GM12891 (cell line): ENCODE measurements around the gene MDFI.

ENCODE experiments used
- DNase-seq: peaks from one replicate; pipeline ENCODE4 v3.0.0; 2011; ENCODE audit warnings: low spot score; ENCODE audit not compliant: insufficient read length
- FAIRE-seq: peaks from 2 replicates; lab custom pipeline; 2011; peaks lifted over from hg19 to GRCh38; lab: Jason Lieb, UNC
- PAX5 ChIP-seq: IDR thresholded peaks from 2 replicates; pipeline ENCODE4 v1.6.1; 2011; ENCODE audit warnings: low read length, moderate library complexity, mild to moderate bottlenecking; ENCODE audit not compliant: insufficient read depth, severe bottlenecking
- POLR2A ChIP-seq: IDR thresholded peaks from 2 replicates; pipeline ENCODE4 v1.6.1; 2011; ENCODE audit warnings: low read depth, low read length, control low read depth
- POLR2AphosphoS5 ChIP-seq: IDR thresholded peaks from 2 replicates; pipeline ENCODE4 v1.6.1; 2011; ENCODE audit warnings: low read depth, low read length, control low read depth
- POU2F2 ChIP-seq: IDR thresholded peaks from 2 replicates; pipeline ENCODE4 v1.6.1; 2011; ENCODE audit warnings: low read depth, mild to moderate bottlenecking, control low read depth, low read length, moderate library complexity
- SPI1 ChIP-seq: IDR thresholded peaks from 2 replicates; pipeline ENCODE4 v1.6.1; 2011; ENCODE audit warnings: low read depth, low read length, control low read depth
- TAF1 ChIP-seq: IDR thresholded peaks from 2 replicates; pipeline ENCODE4 v1.6.1; 2011; ENCODE audit warnings: low read depth, low read length, control low read depth

The MDFI gene

GRCh38 chr6:41668968-41669367 is 30.7 kb downstream of the MDFI start:
- no peak for DNase-seq
- no peak for FAIRE-seq
- TF ChIP-seq POU2F2 (no peak), POLR2AphosphoS5 (no peak), POLR2A (no peak), SPI1 (no peak), PAX5 (no peak), TAF1 (no peak)

DNA sequence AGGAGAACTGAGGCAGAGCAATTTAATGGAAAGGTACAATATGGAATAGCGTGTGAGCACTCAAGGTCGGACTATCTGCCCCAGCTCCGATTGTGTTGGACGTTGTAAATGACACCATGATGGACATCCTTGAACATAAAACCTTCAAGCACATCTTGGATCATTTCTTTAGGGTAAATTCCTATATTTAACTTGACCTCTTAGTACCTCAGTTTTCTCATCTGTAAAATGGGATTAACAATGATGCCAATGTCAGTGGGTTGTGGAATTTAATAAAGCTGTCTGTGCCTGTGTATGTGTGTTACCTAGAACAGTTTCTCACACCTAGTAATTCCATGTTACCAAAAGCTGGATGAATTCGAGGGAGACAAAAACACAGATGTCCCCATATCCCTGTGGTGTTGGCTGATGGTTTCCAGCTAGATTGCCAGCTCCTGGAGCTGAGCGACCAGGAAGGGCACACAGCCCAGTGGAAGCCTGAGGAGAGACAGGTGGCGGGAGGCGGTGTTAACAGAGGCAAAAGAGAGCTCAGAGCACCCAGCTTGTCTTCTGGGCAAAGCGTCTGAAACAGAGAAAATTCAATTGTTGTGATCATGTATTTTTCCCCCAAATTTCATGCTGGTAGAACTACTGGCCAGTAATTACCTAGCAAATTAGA is 32.6 kb downstream of the MDFI start:
- FAIRE-seq (no peak), DNase-seq (no peak)
- TF ChIP-seq POLR2AphosphoS5 (no peak), PAX5 (no peak), POU2F2 (no peak), POLR2A (no peak), TAF1 (no peak), SPI1 (no peak)

GRCh38 chr6:41671376-41671775 is 33.1 kb downstream of the MDFI start:
- TF ChIP-seq PAX5 (no peak), TAF1 (no peak), POLR2A (no peak), SPI1 (no peak), POU2F2 (no peak), POLR2AphosphoS5 (no peak)
- DNase-seq (no peak), FAIRE-seq (no peak)

DNA sequence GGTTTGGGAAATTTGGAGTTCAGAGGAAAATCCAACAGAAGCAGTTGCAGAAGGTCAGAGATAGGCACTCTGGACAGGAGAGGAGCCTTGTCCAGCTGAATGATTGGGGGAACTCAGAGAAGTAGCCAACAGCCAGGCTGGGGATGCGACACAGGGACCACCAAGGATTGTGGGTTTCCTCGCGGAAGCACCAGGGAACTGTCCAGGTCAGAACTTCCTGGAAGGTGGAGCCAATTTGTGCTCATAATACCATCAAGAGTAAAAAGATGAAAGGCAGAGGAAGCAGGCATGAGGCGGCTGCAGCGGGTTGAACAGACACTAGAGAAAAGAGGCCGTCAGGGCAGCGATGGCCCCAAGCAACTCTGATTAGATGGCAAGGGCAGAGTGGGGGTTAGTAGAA is 33.7 kb downstream of the MDFI start:
- TF ChIP-seq SPI1 (no peak), POLR2A (no peak), PAX5 (no peak)
- FAIRE-seq = no peak
- no peak for DNase-seq

DNA sequence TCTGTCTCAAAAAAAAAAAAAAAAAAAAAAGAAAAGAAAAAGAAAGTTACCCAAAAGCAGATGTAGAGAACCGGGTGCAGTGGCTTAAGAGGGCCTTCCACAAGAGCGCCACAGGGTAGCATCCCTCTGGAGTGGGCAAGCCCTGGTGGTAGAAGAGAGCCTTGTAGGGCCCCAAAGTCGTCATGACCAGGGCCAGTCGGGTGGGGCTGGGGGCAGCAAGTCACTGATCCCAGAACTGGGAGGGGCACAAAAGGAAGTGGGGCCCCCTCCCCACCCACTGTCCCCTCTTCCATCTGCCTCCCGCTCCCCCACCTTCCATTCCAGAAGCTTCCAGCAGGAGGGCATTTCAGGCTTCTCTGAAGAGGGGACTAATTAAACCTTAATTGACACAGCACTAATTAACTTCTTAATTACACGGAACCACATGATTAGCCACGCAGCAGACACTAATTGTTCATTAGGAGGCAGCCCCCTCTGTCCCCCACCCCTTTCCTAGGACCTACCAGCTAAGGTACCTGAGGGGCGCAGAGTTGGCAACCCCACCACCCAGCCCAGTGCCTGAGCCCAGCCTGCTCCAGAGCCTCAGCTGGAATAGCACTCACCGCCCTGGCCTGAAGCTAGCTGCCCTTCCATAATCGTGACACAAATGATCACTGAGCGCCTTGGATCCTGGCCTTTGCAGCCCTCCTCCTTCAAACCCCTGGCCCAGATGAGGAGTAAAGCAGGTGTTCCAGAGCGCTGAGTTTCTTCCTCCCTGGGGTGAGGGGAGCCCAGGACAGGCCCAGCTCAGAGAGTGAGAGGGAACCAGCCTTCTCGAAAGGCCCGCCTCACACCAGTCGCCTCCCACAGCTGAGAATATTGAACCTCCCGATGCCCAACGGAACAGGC is 34.8 kb downstream of the MDFI start:
- DNase-seq (no peak), FAIRE-seq (no peak)
- TF ChIP-seq POLR2AphosphoS5 (no peak), POLR2A (no peak), POU2F2 (no peak), SPI1 (no peak), PAX5 (no peak), TAF1 (no peak)

- TF ChIP-seq PAX5 = no peak
- TF ChIP-seq SPI1 = no peak
- no peak for TF ChIP-seq POLR2AphosphoS5
- no peak for TF ChIP-seq POLR2A
- no peak for TF ChIP-seq POU2F2
- no peak for TF ChIP-seq TAF1
- DNase-seq (no peak), FAIRE-seq (no peak)
Observed at GRCh38 chr6:41673704-41674000, 35.4 kb downstream of the MDFI start.

DNA sequence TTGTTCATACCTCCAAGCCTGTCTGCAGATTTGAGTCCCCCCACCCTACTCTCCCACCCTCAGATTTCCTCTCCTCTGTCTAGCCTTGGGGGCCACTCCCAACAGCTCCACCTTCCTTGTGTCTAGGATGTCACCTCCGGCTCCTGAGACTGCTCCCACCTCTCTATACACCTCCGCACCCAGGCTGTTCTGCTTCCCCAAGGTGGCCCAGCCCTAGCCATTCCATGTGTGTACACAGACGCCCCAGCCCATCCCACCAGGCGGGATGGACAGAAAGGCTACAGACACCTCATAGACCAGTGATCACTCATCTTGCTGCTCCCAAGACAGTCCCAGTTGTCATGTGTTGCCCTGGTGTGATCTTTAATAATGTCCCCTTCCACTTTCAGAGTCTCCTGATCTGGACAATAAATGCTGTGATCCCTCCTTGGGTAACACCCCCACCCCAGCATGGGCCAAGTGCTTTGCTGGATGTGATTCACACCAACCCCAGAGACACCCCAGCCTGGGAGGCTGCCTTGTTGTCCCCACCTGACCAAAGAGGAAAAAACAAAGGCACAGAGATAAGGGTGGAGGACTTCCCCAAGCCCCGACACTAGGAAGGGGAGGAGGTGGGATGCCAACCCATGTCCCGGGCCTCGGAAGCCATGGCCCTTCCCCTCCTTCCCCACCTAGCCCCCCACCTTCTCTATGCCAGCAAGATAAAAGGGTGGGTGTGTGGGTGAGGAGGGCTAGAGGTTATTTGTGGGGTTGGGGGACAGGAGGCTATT is 36.1 kb downstream of the MDFI start:
- DNase-seq (no peak), FAIRE-seq (no peak)
- TF ChIP-seq POLR2A = no peak
- TF ChIP-seq POU2F2 = no peak
- TF ChIP-seq SPI1 = no peak
- TF ChIP-seq PAX5 = no peak
- no peak for TF ChIP-seq TAF1
- no peak for TF ChIP-seq POLR2AphosphoS5

GRCh38 chr6:41675176-41675775 is 37.0 kb downstream of the MDFI start:
- FAIRE-seq (no peak), DNase-seq (no peak)
- TF ChIP-seq POU2F2 (no peak), PAX5 (no peak), POLR2A (no peak), SPI1 (no peak), POLR2AphosphoS5 (no peak), TAF1 (no peak)

DNA sequence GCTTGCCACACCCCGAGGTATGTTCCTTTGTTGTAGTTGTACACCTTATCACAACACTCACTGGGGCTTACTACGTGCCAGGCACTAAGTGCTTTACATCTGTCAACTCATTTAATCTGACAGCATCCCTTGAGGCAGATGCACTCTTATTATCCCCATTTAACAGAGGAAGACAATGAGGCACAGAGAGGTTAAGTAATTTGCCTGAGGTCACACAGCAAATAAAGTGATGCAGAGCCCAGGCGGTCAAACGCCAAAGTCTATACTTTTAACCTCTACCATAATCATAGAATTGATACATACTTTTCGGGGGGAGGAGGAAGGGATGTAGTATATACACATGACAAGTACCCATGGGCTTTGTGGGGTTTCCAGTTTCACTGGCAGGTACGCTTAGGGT is 37.7 kb downstream of the MDFI start:
- no peak for FAIRE-seq
- TF ChIP-seq POLR2A = no peak
- no peak for TF ChIP-seq PAX5
- no peak for TF ChIP-seq POU2F2
- TF ChIP-seq TAF1 = no peak
- no peak for TF ChIP-seq SPI1
- TF ChIP-seq POLR2AphosphoS5 = no peak
- DNase-seq = no peak

DNA sequence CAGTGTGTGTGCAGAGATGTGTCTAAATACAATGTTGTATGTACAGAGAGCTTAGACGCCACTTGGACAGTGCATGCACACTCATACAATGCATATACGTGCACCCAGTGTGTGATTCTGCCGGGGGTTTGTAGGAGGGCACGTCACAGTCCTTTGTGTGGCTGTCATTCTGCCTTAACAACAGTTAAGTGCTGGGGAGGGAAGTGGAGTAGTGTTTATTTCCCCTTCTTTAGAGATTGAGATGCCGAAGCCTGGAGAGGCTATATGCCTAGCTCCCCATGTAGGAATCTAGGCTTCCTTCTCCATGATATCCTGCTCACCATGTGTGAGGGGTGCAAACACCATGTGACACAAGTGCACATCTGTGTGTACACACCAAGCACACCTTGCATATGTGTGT is 38.2 kb downstream of the MDFI start:
- FAIRE-seq = no peak
- no peak for TF ChIP-seq POU2F2
- TF ChIP-seq PAX5 = no peak
- TF ChIP-seq POLR2A = no peak
- no peak for TF ChIP-seq POLR2AphosphoS5
- no peak for TF ChIP-seq TAF1
- no peak for TF ChIP-seq SPI1
- no peak for DNase-seq
